ENCODE results near the gene RPRML. TPM values are rescaled to one million over a fixed set of nuclear protein-coding genes. Genes with fewer than 3 reads are reported as not detected.
A peak's percentile ranks its signal among the peaks of the same experiment; 100 is the strongest.

Gene RPRML
- total RNA-seq, 1 donor from 2014 or later, result not detected

DNA sequence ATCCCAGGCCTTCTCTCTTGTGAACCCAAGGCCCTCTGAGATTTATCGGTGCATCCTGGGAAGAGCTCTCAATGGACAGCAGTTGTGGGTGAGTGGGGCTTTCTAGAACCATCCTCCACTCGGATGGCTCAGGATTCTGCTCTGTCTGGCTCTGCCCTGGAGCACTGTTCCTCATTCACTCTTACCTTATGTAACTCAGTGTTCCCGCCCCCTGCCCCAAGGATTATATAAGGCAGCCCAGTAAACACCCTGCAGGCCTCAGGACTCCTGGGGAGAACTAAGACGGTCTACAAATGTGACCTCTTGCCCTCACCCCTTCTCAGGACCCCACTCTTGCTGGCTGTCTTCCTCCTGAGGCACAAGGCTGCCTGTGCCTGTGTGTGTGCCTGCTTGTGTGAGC lies 3.8 kb downstream of the RPRML start:
- peaks cover 39% of the 10 kb centered on the region for H3K27me3 ChIP-seq
- Mint-ChIP-seq H3K4me3 (peak overlapping the region; percentile 1), H3K4me1 (peaks cover 28% of the 10 kb centered on the region), H3K27me3 (ENCODE audit: insufficient read depth, low read depth) (peaks cover 29% of the 10 kb centered on the region), H3K27ac (no peak overlapping the region), H3K36me3 (peaks cover 5% of the 10 kb centered on the region), H3K9me3 (no peaks in the 10 kb centered on the region)
- no peaks in the 10 kb centered on the region for H3K9me3 ChIP-seq (ENCODE audit: low read depth)
- H3K36me3 ChIP-seq, result no peaks in the 10 kb centered on the region
- DNase-seq (ENCODE audit: low spot score), result no peak
- H3K4me1 ChIP-seq, result peaks cover 16% of the 10 kb centered on the region
- no peaks in the 10 kb centered on the region for H3K79me2 ChIP-seq (ENCODE audit: low read depth)
- no peak for TF ChIP-seq CTCF (IDR thresholded peaks at IDR 0.05)
- TF ChIP-seq EZH2 (IDR thresholded peaks at IDR 0.05), result no peak
- no peak for TF ChIP-seq EZH2phosphoT487 (IDR thresholded peaks at IDR 0.05)
- H3K4me3 ChIP-seq, result no peak overlapping the region
- no peak overlapping the region for H2AFZ ChIP-seq (replicated peaks)
- H4K20me1 ChIP-seq (ENCODE audit: low read depth), result no peaks in the 10 kb centered on the region
- no peak overlapping the region for H3K9ac ChIP-seq
- no peak overlapping the region for H3K4me2 ChIP-seq
- no peak overlapping the region for H3K27ac ChIP-seq
- peaks cover 34% of the 10 kb centered on the region for H3F3A ChIP-seq (ENCODE audit: low read depth)

- H3K9me3 Mint-ChIP-seq, result no peaks in the 10 kb centered on the region
- Histone ChIP-seq H3K27ac (no peak overlapping the region), H3K9me3 (ENCODE audit: low read depth) (no peaks in the 10 kb centered on the region), H4K20me1 (ENCODE audit: low read depth) (no peaks in the 10 kb centered on the region), H3F3A (ENCODE audit: low read depth) (peaks cover 24% of the 10 kb centered on the region), H3K4me1 (peaks cover 11% of the 10 kb centered on the region), H3K27me3 (peaks cover 27% of the 10 kb centered on the region), H3K9ac (no peak overlapping the region), H3K4me2 (no peak overlapping the region), H2AFZ (replicated peaks) (no peak overlapping the region), H3K4me3 (no peak overlapping the region), H3K36me3 (no peaks in the 10 kb centered on the region), H3K79me2 (ENCODE audit: low read depth) (no peaks in the 10 kb centered on the region)
- H3K27me3 Mint-ChIP-seq (ENCODE audit: insufficient read depth, low read depth), result peaks cover 23% of the 10 kb centered on the region
- TF ChIP-seq EZH2phosphoT487 (IDR thresholded peaks at IDR 0.05) (no peak), EZH2 (IDR thresholded peaks at IDR 0.05) (no peak), CTCF (IDR thresholded peaks at IDR 0.05) (no peak)
- no peak for DNase-seq (ENCODE audit: low spot score)
- H3K27ac Mint-ChIP-seq, result no peak overlapping the region
- H3K36me3 Mint-ChIP-seq, result peaks cover 5% of the 10 kb centered on the region
- H3K4me1 Mint-ChIP-seq, result peaks cover 25% of the 10 kb centered on the region
- H3K4me3 Mint-ChIP-seq, result no peak overlapping the region
These were observed 5.0 kb downstream of the RPRML start for GRCh38 chr17:46974086-46974485.

DNA sequence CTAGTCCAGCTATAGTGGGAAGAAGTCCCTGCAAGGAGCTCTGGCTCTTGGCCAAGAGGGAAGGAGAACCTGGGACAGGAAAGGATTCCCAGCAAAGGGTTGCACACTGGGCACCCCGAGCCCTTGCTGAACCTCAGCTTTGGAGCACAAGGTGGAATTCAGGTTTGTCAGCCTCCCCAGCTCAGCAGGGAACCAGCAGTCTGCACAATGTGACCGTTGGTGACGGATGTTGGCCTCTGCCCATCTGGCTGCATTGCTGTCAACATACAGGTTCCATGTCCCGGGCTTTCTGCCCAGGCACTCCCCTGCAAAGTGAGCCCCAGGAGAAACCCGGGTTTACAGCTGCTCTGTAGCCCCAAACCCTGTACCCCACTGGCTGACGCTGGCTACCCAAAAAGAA lies 6.7 kb downstream of the RPRML start:
- Mint-ChIP-seq H3K4me3 (no peak overlapping the region), H3K27ac (no peak overlapping the region), H3K4me1 (peaks cover 16% of the 10 kb centered on the region), H3K27me3 (ENCODE audit: insufficient read depth, low read depth) (peaks cover 14% of the 10 kb centered on the region), H3K36me3 (peaks cover 5% of the 10 kb centered on the region), H3K9me3 (no peaks in the 10 kb centered on the region)
- TF ChIP-seq EZH2phosphoT487 (IDR thresholded peaks at IDR 0.05) (no peak), CTCF (IDR thresholded peaks at IDR 0.05) (no peak), EZH2 (IDR thresholded peaks at IDR 0.05) (no peak)
- Histone ChIP-seq H3K4me3 (no peak overlapping the region), H3F3A (ENCODE audit: low read depth) (peaks cover 10% of the 10 kb centered on the region), H3K4me2 (no peak overlapping the region), H3K27ac (no peak overlapping the region), H3K79me2 (ENCODE audit: low read depth) (no peaks in the 10 kb centered on the region), H3K9me3 (ENCODE audit: low read depth) (no peaks in the 10 kb centered on the region), H3K9ac (no peak overlapping the region), H3K36me3 (no peaks in the 10 kb centered on the region), H3K4me1 (peaks cover 6% of the 10 kb centered on the region), H2AFZ (replicated peaks) (no peak overlapping the region), H4K20me1 (ENCODE audit: low read depth) (no peaks in the 10 kb centered on the region), H3K27me3 (peaks cover 10% of the 10 kb centered on the region)
- no peak for DNase-seq (ENCODE audit: low spot score)

All from neural progenitor cell (in vitro differentiated cells).